HL-60 (cell line): Measurements from ENCODE around the gene KCTD5.

Experiments used
- DNase-seq, 2 experiments: peaks; one replicate each; pipeline ENCODE4 v3.0.0-alpha.2; 2010 to 2020; ENCODE audit warnings: low read depth in 1 of 2, low spot score in 1 of 2
- H3K27ac ChIP-seq: fragments of 250-450 bp; sonication (Bioruptor Pico); replicated peaks from 2 replicates; pipeline ENCODE4 v1.5.1; 2020; ENCODE audit warnings: mild to moderate bottlenecking, moderate library complexity
- H3K27me3 ChIP-seq: fragments of 250-450 bp; sonication (Bioruptor Pico); 2 replicates; pipeline ENCODE4 v1.5.1; 2021; ENCODE audit warnings: mild to moderate bottlenecking, moderate library complexity; ENCODE audit not compliant: insufficient read depth, poor library complexity, severe bottlenecking
- H3K4me3 ChIP-seq: replicated peaks from 2 replicates; pipeline ENCODE4 v1.5.1; 2011; ENCODE audit warnings: mild to moderate bottlenecking, control low read depth, low read length; ENCODE audit not compliant: insufficient read depth
- GABPA ChIP-seq: IDR thresholded peaks from 2 replicates; pipeline ENCODE4 v1.6.1; 2012; ENCODE audit warnings: low read depth
- POLR2AphosphoS5 ChIP-seq: IDR thresholded peaks from 2 replicates; pipeline ENCODE4 v1.6.1; 2012; ENCODE audit warnings: low read depth
- SPI1 ChIP-seq: IDR thresholded peaks from 2 replicates; pipeline ENCODE4 v1.6.1; 2012; ENCODE audit warnings: low read depth, mild to moderate bottlenecking, borderline replicate concordance
- TF ChIP-seq, protein P1 (sequence below): IDR thresholded peaks from 2 replicates; pipeline ENCODE4 v1.6.1; 2012; ENCODE audit warnings: low read depth; ENCODE audit not compliant: insufficient replicate concordance
- TF ChIP-seq, protein P2 (sequence below): IDR thresholded peaks from one replicate; pipeline ENCODE4 v1.5.1; 2011; ENCODE audit warnings: low read length, control low read depth, inconsistent platforms; ENCODE audit not compliant: insufficient read depth

Gene KCTD5

DNA sequence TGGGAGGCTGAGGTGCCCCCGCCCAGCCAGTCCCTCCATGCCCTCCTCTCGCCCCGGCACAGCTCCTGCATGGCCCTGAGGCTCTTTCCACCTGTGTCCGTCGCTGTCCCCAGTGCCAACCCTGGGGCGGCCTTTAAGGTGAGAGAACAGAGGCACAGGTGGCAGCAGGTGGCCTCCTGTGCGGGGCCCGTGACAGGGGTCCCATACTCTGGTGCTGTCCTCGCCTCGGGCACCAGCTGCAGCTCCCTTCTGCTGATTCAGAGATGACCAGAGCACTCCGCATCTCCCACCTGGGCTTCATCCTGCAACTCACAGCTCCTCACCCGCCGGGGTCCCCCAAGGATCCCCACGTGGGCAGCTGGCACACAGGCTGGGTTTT lies 29.7 kb downstream of the KCTD5 start:
- no peak for DNase-seq
- no peak for TF ChIP-seq POLR2AphosphoS5
- TF ChIP-seq SPI1 = no peak
- TF ChIP-seq GABPA = no peak
- TF ChIP-seq, protein P1, sequence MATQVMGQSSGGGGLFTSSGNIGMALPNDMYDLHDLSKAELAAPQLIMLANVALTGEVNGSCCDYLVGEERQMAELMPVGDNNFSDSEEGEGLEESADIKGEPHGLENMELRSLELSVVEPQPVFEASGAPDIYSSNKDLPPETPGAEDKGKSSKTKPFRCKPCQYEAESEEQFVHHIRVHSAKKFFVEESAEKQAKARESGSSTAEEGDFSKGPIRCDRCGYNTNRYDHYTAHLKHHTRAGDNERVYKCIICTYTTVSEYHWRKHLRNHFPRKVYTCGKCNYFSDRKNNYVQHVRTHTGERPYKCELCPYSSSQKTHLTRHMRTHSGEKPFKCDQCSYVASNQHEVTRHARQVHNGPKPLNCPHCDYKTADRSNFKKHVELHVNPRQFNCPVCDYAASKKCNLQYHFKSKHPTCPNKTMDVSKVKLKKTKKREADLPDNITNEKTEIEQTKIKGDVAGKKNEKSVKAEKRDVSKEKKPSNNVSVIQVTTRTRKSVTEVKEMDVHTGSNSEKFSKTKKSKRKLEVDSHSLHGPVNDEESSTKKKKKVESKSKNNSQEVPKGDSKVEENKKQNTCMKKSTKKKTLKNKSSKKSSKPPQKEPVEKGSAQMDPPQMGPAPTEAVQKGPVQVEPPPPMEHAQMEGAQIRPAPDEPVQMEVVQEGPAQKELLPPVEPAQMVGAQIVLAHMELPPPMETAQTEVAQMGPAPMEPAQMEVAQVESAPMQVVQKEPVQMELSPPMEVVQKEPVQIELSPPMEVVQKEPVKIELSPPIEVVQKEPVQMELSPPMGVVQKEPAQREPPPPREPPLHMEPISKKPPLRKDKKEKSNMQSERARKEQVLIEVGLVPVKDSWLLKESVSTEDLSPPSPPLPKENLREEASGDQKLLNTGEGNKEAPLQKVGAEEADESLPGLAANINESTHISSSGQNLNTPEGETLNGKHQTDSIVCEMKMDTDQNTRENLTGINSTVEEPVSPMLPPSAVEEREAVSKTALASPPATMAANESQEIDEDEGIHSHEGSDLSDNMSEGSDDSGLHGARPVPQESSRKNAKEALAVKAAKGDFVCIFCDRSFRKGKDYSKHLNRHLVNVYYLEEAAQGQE = no peak
- TF ChIP-seq, protein P2, sequence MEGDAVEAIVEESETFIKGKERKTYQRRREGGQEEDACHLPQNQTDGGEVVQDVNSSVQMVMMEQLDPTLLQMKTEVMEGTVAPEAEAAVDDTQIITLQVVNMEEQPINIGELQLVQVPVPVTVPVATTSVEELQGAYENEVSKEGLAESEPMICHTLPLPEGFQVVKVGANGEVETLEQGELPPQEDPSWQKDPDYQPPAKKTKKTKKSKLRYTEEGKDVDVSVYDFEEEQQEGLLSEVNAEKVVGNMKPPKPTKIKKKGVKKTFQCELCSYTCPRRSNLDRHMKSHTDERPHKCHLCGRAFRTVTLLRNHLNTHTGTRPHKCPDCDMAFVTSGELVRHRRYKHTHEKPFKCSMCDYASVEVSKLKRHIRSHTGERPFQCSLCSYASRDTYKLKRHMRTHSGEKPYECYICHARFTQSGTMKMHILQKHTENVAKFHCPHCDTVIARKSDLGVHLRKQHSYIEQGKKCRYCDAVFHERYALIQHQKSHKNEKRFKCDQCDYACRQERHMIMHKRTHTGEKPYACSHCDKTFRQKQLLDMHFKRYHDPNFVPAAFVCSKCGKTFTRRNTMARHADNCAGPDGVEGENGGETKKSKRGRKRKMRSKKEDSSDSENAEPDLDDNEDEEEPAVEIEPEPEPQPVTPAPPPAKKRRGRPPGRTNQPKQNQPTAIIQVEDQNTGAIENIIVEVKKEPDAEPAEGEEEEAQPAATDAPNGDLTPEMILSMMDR = no peak
- Histone ChIP-seq H3K4me3 (no peak overlapping the region), H3K27ac (no peak overlapping the region), H3K27me3 (no peaks in the 10 kb centered on the region)

DNA sequence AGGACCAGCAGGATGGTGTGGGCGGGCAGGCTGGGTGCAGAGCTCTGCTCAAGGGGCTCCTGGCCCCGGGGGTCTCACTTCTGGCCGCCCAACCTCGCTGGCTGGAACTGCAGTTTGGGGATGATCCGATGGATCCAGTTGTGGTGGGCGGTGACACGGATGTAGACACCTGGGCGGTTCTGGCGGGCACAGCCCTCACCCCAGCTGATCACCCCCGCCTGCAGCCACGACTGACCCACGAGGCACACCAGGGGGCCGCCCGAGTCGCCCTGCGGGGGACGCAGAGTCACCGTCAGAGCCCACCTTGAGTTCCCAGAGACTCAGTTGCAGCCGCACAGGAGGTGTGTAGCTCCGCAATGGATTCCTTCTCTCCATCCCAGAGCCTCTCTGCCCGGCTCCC lies 30.2 kb downstream of the KCTD5 start:
- TF ChIP-seq SPI1 (no peak), GABPA (no peak), POLR2AphosphoS5 (no peak)
- TF ChIP-seq, protein P2 = no peak
- TF ChIP-seq, protein P1 = no peak
- no peak overlapping the region for H3K4me3 ChIP-seq
- no peak for DNase-seq
- no peaks in the 10 kb centered on the region for H3K27me3 ChIP-seq
- H3K27ac ChIP-seq = no peak overlapping the region

DNA sequence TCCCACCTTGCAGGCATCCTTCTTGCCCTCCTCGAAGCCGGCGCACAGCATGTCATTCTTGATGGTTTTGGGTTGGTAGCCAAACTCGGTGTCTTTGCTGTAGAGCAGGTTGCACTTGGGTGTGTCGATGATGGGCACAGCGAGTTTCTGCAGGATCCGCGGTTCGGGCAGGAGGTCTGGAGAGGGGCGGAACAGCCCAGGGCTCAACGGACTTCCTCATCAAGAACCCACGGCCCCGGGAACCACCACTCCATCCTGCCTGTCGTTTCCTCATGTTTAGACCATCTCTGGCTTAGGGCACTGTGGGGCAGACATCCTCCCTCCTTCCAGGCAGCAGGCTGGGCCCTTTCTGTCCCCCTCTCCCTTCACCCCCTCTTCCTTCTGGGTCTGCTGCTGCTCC lies 31.2 kb downstream of the KCTD5 start:
- TF ChIP-seq, protein P1 = no peak
- TF ChIP-seq GABPA = no peak
- no peak for TF ChIP-seq POLR2AphosphoS5
- no peak for TF ChIP-seq SPI1
- TF ChIP-seq, protein P2 = no peak
- no peaks in the 10 kb centered on the region for H3K27me3 ChIP-seq
- H3K4me3 ChIP-seq = no peak overlapping the region
- no peak overlapping the region for H3K27ac ChIP-seq
- no peak for DNase-seq
